Measurements from ENCODE around the gene ANKRD40CL.

ANKRD40CL gene

GRCh38 chr17:50766222-50767023 is 895 bp downstream of the ANKRD40CL start:
- H3K9me3 ChIP-seq: no peaks in the 10 kb centered on the region
- no peaks in the 10 kb centered on the region for H3K36me3 ChIP-seq
- H3K4me1 ChIP-seq (ENCODE audit: control insufficient read depth in 1 of 2, insufficient read depth in 1 of 2, low read depth in 1 of 2, low read length in 1 of 2): peaks cover 8 to 23% of the 10 kb centered on the region in 2 experiments
- H3K27me3 ChIP-seq: no peaks in the 10 kb centered on the region
- H3K27ac ChIP-seq: no peak overlapping the region
- TF ChIP-seq CTCF (IDR thresholded peaks at IDR 0.05): no peak
- no peak overlapping the region for H3K4me3 ChIP-seq (ENCODE audit: low read depth in 1 of 2, low read length in 1 of 2)

- peak overlapping the region in 1 of 2 experiments; percentile 10 for H3K4me3 ChIP-seq (ENCODE audit: low read depth in 1 of 2, low read length in 1 of 2)
- H3K27ac ChIP-seq: peak overlapping the region; percentile 50
- peaks cover 8 to 23% of the 10 kb centered on the region in 2 experiments for H3K4me1 ChIP-seq (ENCODE audit: control insufficient read depth in 1 of 2, insufficient read depth in 1 of 2, low read depth in 1 of 2, low read length in 1 of 2)
- H3K36me3 ChIP-seq: no peaks in the 10 kb centered on the region
- no peaks in the 10 kb centered on the region for H3K27me3 ChIP-seq
- no peak for TF ChIP-seq CTCF (IDR thresholded peaks at IDR 0.05)
- H3K9me3 ChIP-seq: no peaks in the 10 kb centered on the region
Measured at GRCh38 chr17:50765454-50766221, 1.7 kb downstream of the ANKRD40CL start.

GRCh38 chr17:50764734-50765149 is 2.6 kb downstream of the ANKRD40CL start:
- TF ChIP-seq CTCF (IDR thresholded peaks at IDR 0.05): no peak
- Histone ChIP-seq H3K27ac (no peak overlapping the region), H3K36me3 (no peaks in the 10 kb centered on the region), H3K4me1 (ENCODE audit: control insufficient read depth in 1 of 2, insufficient read depth in 1 of 2, low read depth in 1 of 2, low read length in 1 of 2) (peaks cover 8 to 23% of the 10 kb centered on the region in 2 experiments), H3K4me3 (ENCODE audit: low read depth in 1 of 2, low read length in 1 of 2) (no peak overlapping the region), H3K27me3 (no peaks in the 10 kb centered on the region), H3K9me3 (no peaks in the 10 kb centered on the region)

- Histone ChIP-seq H3K27ac (peak overlapping the region; percentile 88), H3K4me3 (ENCODE audit: low read depth in 1 of 2, low read length in 1 of 2) (no peak overlapping the region), H3K27me3 (no peaks in the 10 kb centered on the region), H3K9me3 (no peaks in the 10 kb centered on the region), H3K36me3 (no peaks in the 10 kb centered on the region), H3K4me1 (ENCODE audit: control insufficient read depth in 1 of 2, insufficient read depth in 1 of 2, low read depth in 1 of 2, low read length in 1 of 2) (peaks cover 8 to 23% of the 10 kb centered on the region in 2 experiments)
- TF ChIP-seq CTCF (IDR thresholded peaks at IDR 0.05): no peak
Measured at GRCh38 chr17:50763716-50764475, 3.4 kb downstream of the ANKRD40CL start.

- H3K27me3 ChIP-seq: no peaks in the 10 kb centered on the region
- peak overlapping the region in 1 of 2 experiments; percentile 57 for H3K4me3 ChIP-seq (ENCODE audit: low read depth in 1 of 2, low read length in 1 of 2)
- H3K4me1 ChIP-seq (ENCODE audit: control insufficient read depth in 1 of 2, insufficient read depth in 1 of 2, low read depth in 1 of 2, low read length in 1 of 2): peaks cover 8 to 23% of the 10 kb centered on the region in 2 experiments
- no peaks in the 10 kb centered on the region for H3K9me3 ChIP-seq
- H3K27ac ChIP-seq: no peak overlapping the region
- no peaks in the 10 kb centered on the region for H3K36me3 ChIP-seq
- no peak for TF ChIP-seq CTCF (IDR thresholded peaks at IDR 0.05)
Measured at GRCh38 chr17:50762177-50762576, 5.1 kb downstream of the ANKRD40CL start.

Data from neutrophil (primary cell).